WTC11 (cell line): ENCODE measurements around the gene MBD3L5. TPM values are rescaled to one million over a fixed set of nuclear protein-coding genes. Genes with fewer than 3 reads are reported as not detected.

Source experiments
- ATAC-seq: fragments of 200-7000 bp; cut with Tn5 transposase; 2 replicates; pipeline ENCODE4 v1.10.0; 2021; ENCODE audit warnings: mild to moderate bottlenecking, moderate library complexity
- CTCF ChIA-PET: fragments of 300-600 bp; sonication (Branson Sonifier 250); formaldehyde crosslinking; loops from one replicate; lab custom pipeline; 2021; ENCODE audit warnings: antibody characterized with exemption; lab: Charles Lee
- POLR2A ChIA-PET: fragments of 350-600 bp; sonication (Branson Sonifier 250); formaldehyde crosslinking; loops from one replicate; lab custom pipeline; 2021; ENCODE audit warnings: antibody characterized with exemption; lab: Charles Lee
- DNase-seq: peaks from one replicate; pipeline ENCODE4 v3.0.0; 2021; ENCODE audit warnings: low spot score
- H3K27ac Mint-ChIP-seq: 2 replicates; pipeline ENCODE4 v1.8.0; 2021; ENCODE audit warnings: mixed read lengths
- H3K27me3 Mint-ChIP-seq: 2 replicates; pipeline ENCODE4 v1.8.0; 2021; ENCODE audit warnings: low read depth, mild to moderate bottlenecking, moderate library complexity, mixed read lengths
- H3K36me3 Mint-ChIP-seq: 2 replicates; pipeline ENCODE4 v1.8.0; 2021; ENCODE audit warnings: mixed read lengths
- H3K4me1 Mint-ChIP-seq: 2 replicates; pipeline ENCODE4 v1.8.0; 2022; ENCODE audit warnings: mixed read lengths
- H3K4me3 Mint-ChIP-seq: 2 replicates; pipeline ENCODE4 v1.8.0; 2021; ENCODE audit warnings: mild to moderate bottlenecking, moderate library complexity, mixed read lengths
- H3K9me3 Mint-ChIP-seq: 2 replicates; pipeline ENCODE4 v1.8.0; 2021; ENCODE audit warnings: mixed read lengths
- CBFB ChIP-seq: sonication (generic); formaldehyde crosslinking; IDR thresholded peaks from 2 replicates; pipeline ENCODE4 v1.8.1; 2022; ENCODE audit warnings: mild to moderate bottlenecking, low read depth, missing genetic modification reagents
- FOXP1 ChIP-seq: sonication (generic); formaldehyde crosslinking; IDR thresholded peaks from 2 replicates; pipeline ENCODE4 v1.8.0; 2022; ENCODE audit warnings: missing genetic modification reagents, mild to moderate bottlenecking, moderate library complexity, borderline replicate concordance
- MYBL2 ChIP-seq: sonication (generic); formaldehyde crosslinking; IDR thresholded peaks from 2 replicates; pipeline ENCODE4 v1.8.1; 2023; ENCODE audit warnings: mild to moderate bottlenecking, moderate library complexity, missing genetic modification reagents
- PREB ChIP-seq: sonication (generic); formaldehyde crosslinking; IDR thresholded peaks from 2 replicates; pipeline ENCODE4 v1.8.1; 2022; ENCODE audit warnings: mild to moderate bottlenecking, missing genetic modification reagents, moderate library complexity, borderline replicate concordance
- TP53 ChIP-seq: sonication (generic); formaldehyde crosslinking; IDR thresholded peaks from 2 replicates; pipeline ENCODE4 v1.8.1; 2023; ENCODE audit warnings: mild to moderate bottlenecking, missing genetic modification reagents
- ZNF317 ChIP-seq: sonication (generic); formaldehyde crosslinking; IDR thresholded peaks from 2 replicates; pipeline ENCODE4 v1.8.1; 2023; ENCODE audit warnings: low read depth, mild to moderate bottlenecking, moderate library complexity, missing genetic modification reagents, borderline replicate concordance
- ZNF425 ChIP-seq: fragments of 250-450 bp; sonication (Bioruptor Pico); conservative IDR thresholded peaks from 2 replicates; pipeline ENCODE4 v1.9.0; 2021; ENCODE audit warnings: mild to moderate bottlenecking
- total RNA-seq: library from RNA; stranded (reverse); gene quantifications from 3 replicates; pipeline ENCODE4 v1.2.3, GENCODE V29; 2021
- TF ChIP-seq, protein P1 (sequence below): fragments of 250-450 bp; sonication (Bioruptor Pico); IDR thresholded peaks from 2 replicates; pipeline ENCODE4 v2.1.2; 2022; ENCODE audit warnings: mild to moderate bottlenecking, moderate library complexity

Gene MBD3L5
- total RNA-seq, 1 experiment from 2014 or later = not detected

DNA sequence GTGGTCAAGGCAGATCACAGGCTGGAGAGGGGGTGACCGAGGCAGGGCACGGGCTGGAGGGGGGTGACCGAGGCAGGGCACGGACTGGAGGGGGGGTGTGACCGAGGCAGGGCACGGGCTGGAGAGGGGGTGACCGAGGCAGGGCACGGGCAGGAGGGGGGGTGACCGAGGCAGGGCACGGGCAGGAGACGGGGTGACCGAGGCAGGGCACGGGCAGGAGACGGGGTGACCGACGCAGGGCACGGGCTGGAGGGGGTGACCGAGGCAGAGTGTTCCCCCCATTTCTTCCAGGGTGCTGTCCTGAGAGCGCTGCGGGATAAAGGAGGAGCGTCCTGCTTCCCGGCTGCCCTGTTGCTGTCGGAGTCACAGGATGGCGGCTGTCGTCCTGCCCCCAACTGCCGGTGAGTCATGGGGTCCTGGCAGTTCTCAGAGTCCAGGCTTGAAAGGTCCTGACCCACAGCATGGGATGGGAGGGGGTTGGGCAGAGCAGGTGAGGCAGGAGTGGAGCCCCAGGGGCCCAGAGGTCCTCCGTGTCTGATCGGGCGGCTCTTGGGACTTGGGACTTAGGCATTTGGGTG lies 44.4 kb downstream of the MBD3L5 start:
- no peak for TF ChIP-seq FOXP1
- peaks cover 32% of the 10 kb centered on the region for H3K9me3 Mint-ChIP-seq
- ChIA-PET POLR2A (no interaction called here), CTCF (no interaction called here)
- no peak for ATAC-seq
- no peak for DNase-seq
- H3K27ac Mint-ChIP-seq = no peak overlapping the region
- H3K4me3 Mint-ChIP-seq = no peak overlapping the region
- H3K4me1 Mint-ChIP-seq = no peaks in the 10 kb centered on the region
- H3K36me3 Mint-ChIP-seq = peaks cover 63% of the 10 kb centered on the region
- H3K27me3 Mint-ChIP-seq = no peaks in the 10 kb centered on the region

GRCh38 chr19:7076151-7076550 lies 45.8 kb downstream of the MBD3L5 start:
- no peak for ATAC-seq
- ChIA-PET CTCF (no interaction called here), POLR2A (no interaction called here)
- peaks cover 41% of the 10 kb centered on the region for H3K9me3 Mint-ChIP-seq
- DNase-seq = no peak
- peaks cover 75% of the 10 kb centered on the region for H3K36me3 Mint-ChIP-seq
- H3K4me3 Mint-ChIP-seq = no peak overlapping the region
- H3K4me1 Mint-ChIP-seq = no peaks in the 10 kb centered on the region
- TF ChIP-seq ZNF425 (CRISPR knock-in tag) = no peak
- H3K27me3 Mint-ChIP-seq = no peaks in the 10 kb centered on the region
- H3K27ac Mint-ChIP-seq = no peak overlapping the region

DNA sequence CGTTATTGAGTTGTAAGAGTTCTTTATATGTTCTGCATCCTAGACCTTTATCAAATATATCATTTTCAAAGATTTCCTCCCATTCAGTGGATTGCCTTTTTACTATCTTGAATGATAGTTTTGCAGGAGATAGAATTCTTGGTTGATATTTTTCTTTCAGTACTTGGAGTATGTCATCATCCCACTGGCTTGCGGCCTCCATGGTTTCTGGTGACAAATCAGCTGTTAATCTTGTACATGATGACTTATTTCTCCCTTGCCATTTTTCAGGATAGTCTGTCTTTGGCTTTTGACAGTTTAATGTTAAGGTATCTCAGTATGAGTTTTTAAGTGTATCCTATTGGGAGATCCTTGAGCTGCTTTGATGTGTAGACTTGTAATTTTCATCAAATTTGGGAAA lies 47.6 kb downstream of the MBD3L5 start:
- no peak overlapping the region for H3K27ac Mint-ChIP-seq
- peaks cover 9% of the 10 kb centered on the region for H3K27me3 Mint-ChIP-seq
- H3K4me3 Mint-ChIP-seq = no peak overlapping the region
- TF ChIP-seq, protein P1, sequence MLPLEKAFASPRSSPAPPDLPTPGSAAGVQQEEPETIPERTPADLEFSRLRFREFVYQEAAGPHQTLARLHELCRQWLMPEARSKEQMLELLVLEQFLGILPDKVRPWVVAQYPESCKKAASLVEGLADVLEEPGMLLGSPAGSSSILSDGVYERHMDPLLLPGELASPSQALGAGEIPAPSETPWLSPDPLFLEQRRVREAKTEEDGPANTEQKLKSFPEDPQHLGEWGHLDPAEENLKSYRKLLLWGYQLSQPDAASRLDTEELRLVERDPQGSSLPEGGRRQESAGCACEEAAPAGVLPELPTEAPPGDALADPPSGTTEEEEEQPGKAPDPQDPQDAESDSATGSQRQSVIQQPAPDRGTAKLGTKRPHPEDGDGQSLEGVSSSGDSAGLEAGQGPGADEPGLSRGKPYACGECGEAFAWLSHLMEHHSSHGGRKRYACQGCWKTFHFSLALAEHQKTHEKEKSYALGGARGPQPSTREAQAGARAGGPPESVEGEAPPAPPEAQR (CRISPR knock-in tag) = no peak
- no peak for TF ChIP-seq PREB (CRISPR knock-in tag)
- TF ChIP-seq CBFB (CRISPR knock-in tag) = no peak
- peak; percentile 84 for TF ChIP-seq ZNF317
- TF ChIP-seq TP53 = no peak
- TF ChIP-seq MYBL2 (CRISPR knock-in tag) = no peak
- H3K9me3 Mint-ChIP-seq = peaks cover 58% of the 10 kb centered on the region
- POLR2A ChIA-PET = no interaction called here
- CTCF ChIA-PET = no interaction called here
- ATAC-seq (no peak), DNase-seq (no peak)
- no peaks in the 10 kb centered on the region for H3K4me1 Mint-ChIP-seq
- peaks cover 83% of the 10 kb centered on the region for H3K36me3 Mint-ChIP-seq

Other genes with a start within 250 kb of the MBD3L5 start
- gene ADGRE1, start 143.0 kb upstream of the MBD3L5 start, total RNA-seq = not detected in 3 replicates
- not detected in 3 replicates for gene MBD3L2B, start 9.1 kb upstream of the MBD3L5 start, total RNA-seq
- not detected in 3 replicates for gene MBD3L4, start 9.6 kb downstream of the MBD3L5 start, total RNA-seq
- not detected in 3 replicates for gene MBD3L2, start 18.7 kb downstream of the MBD3L5 start, total RNA-seq
- gene MBD3L3, start 28.1 kb downstream of the MBD3L5 start, total RNA-seq = not detected in 3 replicates
- 6.7 to 7.5 TPM (median 7.5 TPM) in 3 replicates for gene ZNF557, start 39.1 kb downstream of the MBD3L5 start, total RNA-seq